Stimulated activated naive B cell treated with anti-CD40 and anti-IgM and Interleukin-4, amounts not matched to agents 10 μg/mL and 1 μg/mL and 100 μg/mL, for 72 hours (primary cell): ENCODE data around the gene TSC22D4.

Experiments used
- ATAC-seq, 2 donors: fragments of 150-1000 bp; cut with Tn5 transposase; replicated peaks; 2 replicates each; pipeline ENCODE4 v1.10.0; 2021; ENCODE audit warnings: moderate library complexity in 1 of 2
- DNase-seq: peaks from one replicate; pipeline ENCODE4 v3.0.0; 2021
- H3K27ac Mint-ChIP-seq: one replicate; pipeline ENCODE4 v1.8.0; 2022; ENCODE audit warnings: mild to moderate bottlenecking, mixed read lengths
- H3K27me3 Mint-ChIP-seq, 2 donors: one replicate each; pipeline ENCODE4 v1.8.0; 2022; ENCODE audit warnings: mixed read lengths in 2 of 2
- H3K36me3 Mint-ChIP-seq, 2 donors: one replicate each; pipeline ENCODE4 v1.8.0; 2022; ENCODE audit warnings: mixed read lengths in 2 of 2, mild to moderate bottlenecking in 1 of 2
- H3K4me1 Mint-ChIP-seq, 2 donors: one replicate each; pipeline ENCODE4 v1.8.0; 2022; ENCODE audit warnings: mixed read lengths in 2 of 2, mild to moderate bottlenecking in 1 of 2
- H3K4me3 Mint-ChIP-seq, 2 donors: one replicate each; pipeline ENCODE4 v1.8.0; 2022; ENCODE audit warnings: mild to moderate bottlenecking in 2 of 2, mixed read lengths in 2 of 2, moderate library complexity in 1 of 2
- H3K9me3 Mint-ChIP-seq, 2 donors: one replicate each; pipeline ENCODE4 v1.8.0; 2022; ENCODE audit warnings: mixed read lengths in 2 of 2, mild to moderate bottlenecking in 1 of 2

TSC22D4 gene

GRCh38 chr7:100428967-100429636 is 49.9 kb downstream of the TSC22D4 start:
- H3K9me3 Mint-ChIP-seq = peaks cover 0 to 4% of the 10 kb centered on the region in 2 donors
- H3K27me3 Mint-ChIP-seq = peaks cover 6% of the 10 kb centered on the region in 2 donors
- ATAC-seq (peak; percentile 64 to 69), DNase-seq (peak; percentile 100)
- peak overlapping the region; percentile 100 for H3K27ac Mint-ChIP-seq
- peaks cover 43 to 61% of the 10 kb centered on the region in 2 donors for H3K4me1 Mint-ChIP-seq
- H3K36me3 Mint-ChIP-seq = peaks cover 33 to 49% of the 10 kb centered on the region in 2 donors
- peak overlapping the region; percentile 90 to 95 for H3K4me3 Mint-ChIP-seq

GRCh38 chr7:100428199-100428966 is 50.6 kb downstream of the TSC22D4 start, which contains the start of gene ZCWPW1:
TSS of gene ZCWPW1 (minus strand) at chr7:100428703. CDS start at chr7:100420649, 8,054 bp downstream.
- peaks cover 6% of the 10 kb centered on the region in 2 donors for H3K27me3 Mint-ChIP-seq
- H3K36me3 Mint-ChIP-seq = peaks cover 31 to 42% of the 10 kb centered on the region in 2 donors
- H3K27ac Mint-ChIP-seq = peak within 1 kb of the TSS; percentile 100
- peak within 1 kb of the TSS; percentile 90 to 95 for H3K4me3 Mint-ChIP-seq
- peak; percentile 55 for ATAC-seq
- peaks cover 0 to 4% of the 10 kb centered on the region in 2 donors for H3K9me3 Mint-ChIP-seq
- peak; percentile 96 for DNase-seq
- peaks cover 37 to 61% of the 10 kb centered on the region in 2 donors for H3K4me1 Mint-ChIP-seq

- peak overlapping the region; percentile 90 to 95 for H3K4me3 Mint-ChIP-seq
- peak overlapping the region; percentile 100 for H3K27ac Mint-ChIP-seq
- ATAC-seq (no peak), DNase-seq (no peak)
- peaks cover 0 to 4% of the 10 kb centered on the region in 2 donors for H3K9me3 Mint-ChIP-seq
- peaks cover 25 to 36% of the 10 kb centered on the region in 2 donors for H3K36me3 Mint-ChIP-seq
- H3K4me1 Mint-ChIP-seq = peaks cover 35 to 61% of the 10 kb centered on the region in 2 donors
- H3K27me3 Mint-ChIP-seq = peaks cover 6% of the 10 kb centered on the region in 2 donors
Observed at GRCh38 chr7:100427762-100428198, 51.2 kb downstream of the TSC22D4 start.

DNA sequence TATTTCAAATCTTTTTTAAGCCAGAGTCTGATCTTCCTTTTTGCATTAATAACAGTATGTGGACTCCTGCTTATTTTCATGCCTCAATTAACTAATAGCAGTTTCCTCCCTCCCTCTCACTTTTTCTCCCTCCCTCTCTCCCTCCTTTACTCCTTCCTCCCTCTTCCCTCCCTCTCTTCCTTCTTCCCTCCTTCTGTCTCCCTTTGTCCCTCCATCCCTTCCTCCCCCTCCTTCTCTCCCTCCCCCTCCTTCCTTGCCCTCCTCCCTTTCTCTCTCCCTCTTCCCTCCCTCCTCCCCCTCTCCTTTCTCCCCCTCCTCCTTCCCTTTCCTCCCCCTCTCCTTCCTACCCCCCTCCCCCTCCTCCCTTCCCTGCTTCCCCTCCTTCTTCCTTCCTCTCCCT is 52.5 kb downstream of the TSC22D4 start:
- Mint-ChIP-seq H3K4me1 (peaks cover 25 to 52% of the 10 kb centered on the region in 2 donors), H3K27me3 (peaks cover 6% of the 10 kb centered on the region in 2 donors), H3K4me3 (no peak overlapping the region), H3K27ac (no peak overlapping the region), H3K9me3 (peaks cover 0 to 4% of the 10 kb centered on the region in 2 donors), H3K36me3 (peaks cover 20 to 25% of the 10 kb centered on the region in 2 donors)
- no peak for ATAC-seq
- DNase-seq = no peak

- no peak overlapping the region for H3K27ac Mint-ChIP-seq
- peaks cover 0 to 4% of the 10 kb centered on the region in 2 donors for H3K9me3 Mint-ChIP-seq
- peaks cover 6% of the 10 kb centered on the region in 2 donors for H3K27me3 Mint-ChIP-seq
- H3K4me1 Mint-ChIP-seq = peaks cover 21 to 44% of the 10 kb centered on the region in 2 donors
- DNase-seq (no peak), ATAC-seq (no peak)
- peaks cover 14 to 18% of the 10 kb centered on the region in 2 donors for H3K36me3 Mint-ChIP-seq
- no peak overlapping the region for H3K4me3 Mint-ChIP-seq
Observed at GRCh38 chr7:100425347-100425746, 53.7 kb downstream of the TSC22D4 start.

GRCh38 chr7:100423315-100423714 is 55.7 kb downstream of the TSC22D4 start:
- Mint-ChIP-seq H3K9me3 (peaks cover 0 to 2% of the 10 kb centered on the region in 2 donors), H3K27ac (peak overlapping the region; percentile 60), H3K4me1 (peaks cover 13 to 45% of the 10 kb centered on the region in 2 donors), H3K4me3 (no peak overlapping the region), H3K27me3 (no peaks in the 10 kb centered on the region), H3K36me3 (peaks cover 3 to 4% of the 10 kb centered on the region in 2 donors)
- ATAC-seq (peak; percentile 49 to 74), DNase-seq (no peak)

GRCh38 chr7:100419660-100420226 is 59.3 kb downstream of the TSC22D4 start:
- Mint-ChIP-seq H3K4me1 (peaks cover 8 to 38% of the 10 kb centered on the region in 2 donors), H3K27me3 (no peaks in the 10 kb centered on the region), H3K27ac (peak overlapping the region; percentile 48), H3K4me3 (peak overlapping the region in 1 of 2 donors; percentile 67), H3K9me3 (no peaks in the 10 kb centered on the region), H3K36me3 (peaks cover 6 to 8% of the 10 kb centered on the region in 2 donors)
- DNase-seq (no peak), ATAC-seq (peak in 1 of 2 donors; percentile 19)

DNA sequence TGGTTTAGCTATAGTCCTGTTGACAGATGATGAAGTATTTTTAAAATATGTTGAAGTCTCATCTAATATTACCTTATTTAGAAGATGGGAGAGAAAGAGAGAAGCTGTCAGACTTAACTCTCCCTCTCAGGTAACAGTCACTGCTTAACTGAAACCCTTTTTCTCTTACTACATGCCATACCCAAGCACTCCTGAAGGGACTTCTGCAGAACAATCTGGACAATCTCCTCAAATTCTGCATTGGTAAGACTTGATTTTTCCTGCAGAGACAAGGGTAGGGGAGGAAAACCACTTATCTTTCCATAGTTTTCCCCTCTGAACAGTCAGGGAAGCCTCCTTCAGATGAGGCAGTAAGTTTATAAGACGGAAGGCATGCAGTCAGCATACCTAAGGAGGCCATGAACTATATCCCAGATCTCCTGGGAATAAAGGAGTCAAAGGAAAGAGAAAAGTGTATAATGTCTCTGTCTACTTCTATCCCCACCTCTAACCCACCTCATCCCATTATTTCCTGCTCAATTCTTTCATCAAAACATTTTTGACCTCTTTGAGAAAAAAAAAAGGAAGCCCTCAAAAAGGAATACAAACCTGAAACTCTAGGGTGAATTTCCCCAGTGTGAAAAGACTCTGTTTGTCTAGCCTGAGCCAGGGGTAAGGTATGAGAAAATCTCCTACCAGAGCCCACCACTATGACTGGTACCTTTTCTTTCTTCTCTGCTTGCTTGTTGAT is 59.9 kb downstream of the TSC22D4 start:
- H3K4me1 Mint-ChIP-seq = peaks cover 8 to 33% of the 10 kb centered on the region in 2 donors
- peak overlapping the region in 1 of 2 donors; percentile 67 for H3K4me3 Mint-ChIP-seq
- peak; percentile 59 to 67 for ATAC-seq
- H3K9me3 Mint-ChIP-seq = no peaks in the 10 kb centered on the region
- no peak for DNase-seq
- peak overlapping the region; percentile 48 for H3K27ac Mint-ChIP-seq
- peaks cover 5 to 8% of the 10 kb centered on the region in 2 donors for H3K36me3 Mint-ChIP-seq
- H3K27me3 Mint-ChIP-seq = no peaks in the 10 kb centered on the region
